Suprapubic skin (tissue), 4 donors: Measurements from ENCODE around the gene TBC1D8. TPM values are rescaled to one million over a fixed set of nuclear protein-coding genes. Genes with fewer than 3 reads are reported as not detected.

Source experiments
- DNase-seq, 2 donors: peaks; one replicate each; pipeline ENCODE4 v3.0.0-alpha.2; 2019; ENCODE audit warnings: low spot score in 2 of 2
- H3K27ac ChIP-seq: fragments of 200-600 bp; sonication (generic); one replicate; pipeline ENCODE4 v1.5.1; 2019
- H3K27me3 ChIP-seq: fragments of 200-600 bp; sonication (generic); one replicate; pipeline ENCODE4 v1.5.1; 2019
- H3K36me3 ChIP-seq: fragments of 200-600 bp; sonication (generic); one replicate; pipeline ENCODE4 v1.5.1; 2019
- H3K4me1 ChIP-seq: fragments of 200-600 bp; sonication (generic); one replicate; pipeline ENCODE4 v1.5.1; 2019
- H3K4me3 ChIP-seq: fragments of 200-600 bp; sonication (generic); one replicate; pipeline ENCODE4 v1.5.1; 2019; ENCODE audit warnings: mild to moderate bottlenecking
- H3K9me3 ChIP-seq: fragments of 200-600 bp; sonication (generic); one replicate; pipeline ENCODE4 v1.5.1; 2019
- CTCF ChIP-seq, 2 donors: fragments of 200-600 bp in 1 of 2; fragments of 450-650 bp in 1 of 2; sonication (generic) in 1 of 2; IDR thresholded peaks; one replicate each; pipeline ENCODE4 v1.5.1; 2016 to 2019; ENCODE audit warnings: antibody characterized with exemption in 2 of 2, mild to moderate bottlenecking in 1 of 2, moderate library complexity in 1 of 2
- EP300 ChIP-seq: sonication (generic); formaldehyde crosslinking; IDR thresholded peaks from one replicate; pipeline ENCODE4 v1.6.1; 2017; ENCODE audit warnings: antibody characterized with exemption
- POLR2A ChIP-seq, 2 donors: fragments of 450-650 bp; IDR thresholded peaks; one replicate each; pipeline ENCODE4 v1.6.1; 2017; ENCODE audit warnings: antibody characterized with exemption in 2 of 2, mild to moderate bottlenecking in 2 of 2, moderate library complexity in 2 of 2
- POLR2AphosphoS5 ChIP-seq, 3 donors: sonication (generic); formaldehyde crosslinking; IDR thresholded peaks; one replicate each; pipeline ENCODE4 v1.6.1; 2017; ENCODE audit warnings: antibody characterized with exemption in 3 of 3
- WGBS: methylation state at CpG from one replicate; pipeline ENCODE4 v1.1.5; 2018; 5-methylcytosine and 5-hydroxymethylcytosine counted together
- total RNA-seq, 4 donors: library from RNA; depleted of rRNA; stranded (reverse); fragments of >200 nt; gene quantifications; one replicate each; pipeline ENCODE4 v1.1.0, GENCODE V29; 2016

The TBC1D8 gene
- total RNA-seq, 4 donors from 2014 or later, result 38.8 to 309 (median 68.3) TPM

GRCh38 chr2:101139495-101139894 lies 11.7 kb downstream of the TBC1D8 start:
- H3K9me3 ChIP-seq, result no peaks in the 10 kb centered on the region
- peaks cover 4% of the 10 kb centered on the region for H3K4me1 ChIP-seq
- H3K27ac ChIP-seq, result no peak overlapping the region
- H3K4me3 ChIP-seq, result no peak overlapping the region
- no peaks in the 10 kb centered on the region for H3K36me3 ChIP-seq
- DNase-seq, result no peak
- 89% methylated on average over 4 of the region's 4 CpGs for WGBS
- no peaks in the 10 kb centered on the region for H3K27me3 ChIP-seq
- TF ChIP-seq EP300, result no peak
- TF ChIP-seq POLR2A (IDR thresholded peaks at IDR 0.05), result no peak
- no peak for TF ChIP-seq POLR2AphosphoS5 (IDR thresholded peaks at IDR 0.05)
- TF ChIP-seq CTCF (IDR thresholded peaks at IDR 0.05), result no peak

DNA sequence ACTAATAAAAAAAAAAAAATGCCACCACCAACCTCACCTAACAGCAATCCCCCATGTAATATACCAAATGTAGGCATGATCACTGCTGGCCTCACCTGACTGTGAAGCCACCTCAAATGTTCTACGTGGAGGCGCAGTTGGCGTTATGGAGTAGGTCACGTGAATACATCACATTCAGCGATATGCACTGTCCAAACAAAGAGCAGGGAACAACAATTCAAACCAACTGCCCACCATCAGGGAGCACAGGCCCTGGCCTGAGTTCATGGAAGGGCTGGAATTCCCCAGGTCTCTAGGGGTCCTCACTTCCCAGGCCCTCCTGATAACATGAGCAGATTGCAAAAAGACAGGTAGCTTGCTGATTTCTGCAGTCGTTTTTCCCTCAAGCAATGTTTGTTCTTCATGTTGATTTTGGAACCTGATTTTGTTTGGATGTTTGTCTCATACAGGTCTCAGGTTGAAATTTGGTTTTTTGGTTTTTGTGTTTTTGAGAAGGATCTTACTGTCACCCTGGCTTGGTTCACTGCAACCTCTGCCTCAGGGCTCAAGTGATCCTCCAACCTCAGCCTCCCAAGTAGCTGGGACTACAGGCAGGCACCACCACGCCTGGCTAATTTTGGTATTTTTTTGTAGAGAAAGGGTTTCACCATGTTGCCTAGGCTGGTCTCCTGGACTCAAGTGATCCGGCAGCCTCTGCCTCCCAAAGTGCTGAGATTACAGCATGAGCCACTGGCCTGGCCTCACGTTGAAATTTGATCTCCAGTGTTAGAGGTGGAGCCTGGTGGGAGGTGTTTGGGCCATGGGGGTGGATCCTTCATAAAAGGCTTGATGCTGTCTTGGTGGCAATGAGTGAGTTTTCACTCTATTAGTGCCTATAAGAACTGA lies 15.5 kb downstream of the TBC1D8 start:
- WGBS, result 76% methylated on average over 9 of the region's 9 CpGs
- Histone ChIP-seq H3K27ac (no peak overlapping the region), H3K4me1 (peaks cover 4% of the 10 kb centered on the region), H3K9me3 (no peaks in the 10 kb centered on the region), H3K36me3 (no peaks in the 10 kb centered on the region), H3K4me3 (no peak overlapping the region), H3K27me3 (no peaks in the 10 kb centered on the region)
- no peak for DNase-seq
- TF ChIP-seq CTCF (IDR thresholded peaks at IDR 0.05) (no peak), EP300 (no peak), POLR2A (IDR thresholded peaks at IDR 0.05) (no peak)

GRCh38 chr2:101133492-101134100 lies 17.6 kb downstream of the TBC1D8 start:
- Histone ChIP-seq H3K27me3 (no peaks in the 10 kb centered on the region), H3K9me3 (no peaks in the 10 kb centered on the region), H3K27ac (no peak overlapping the region), H3K4me1 (peaks cover 4% of the 10 kb centered on the region), H3K36me3 (no peaks in the 10 kb centered on the region), H3K4me3 (no peak overlapping the region)
- DNase-seq, result no peak
- WGBS, result 81% methylated on average over 2 of the region's 2 CpGs
- TF ChIP-seq POLR2AphosphoS5 (IDR thresholded peaks at IDR 0.05), result no peak
- no peak for TF ChIP-seq EP300
- TF ChIP-seq CTCF (IDR thresholded peaks at IDR 0.05), result no peak
- TF ChIP-seq POLR2A (IDR thresholded peaks at IDR 0.05), result no peak

GRCh38 chr2:101132202-101132601 lies 19.0 kb downstream of the TBC1D8 start:
- Histone ChIP-seq H3K4me3 (no peak overlapping the region), H3K9me3 (no peaks in the 10 kb centered on the region), H3K36me3 (no peaks in the 10 kb centered on the region), H3K4me1 (peaks cover 7% of the 10 kb centered on the region), H3K27ac (no peak overlapping the region), H3K27me3 (no peaks in the 10 kb centered on the region)
- WGBS, result 83% methylated on average over 2 of the region's 2 CpGs
- DNase-seq, result no peak
- no peak for TF ChIP-seq POLR2AphosphoS5 (IDR thresholded peaks at IDR 0.05)
- no peak for TF ChIP-seq CTCF (IDR thresholded peaks at IDR 0.05)
- TF ChIP-seq EP300, result no peak
- TF ChIP-seq POLR2A (IDR thresholded peaks at IDR 0.05), result no peak

DNA sequence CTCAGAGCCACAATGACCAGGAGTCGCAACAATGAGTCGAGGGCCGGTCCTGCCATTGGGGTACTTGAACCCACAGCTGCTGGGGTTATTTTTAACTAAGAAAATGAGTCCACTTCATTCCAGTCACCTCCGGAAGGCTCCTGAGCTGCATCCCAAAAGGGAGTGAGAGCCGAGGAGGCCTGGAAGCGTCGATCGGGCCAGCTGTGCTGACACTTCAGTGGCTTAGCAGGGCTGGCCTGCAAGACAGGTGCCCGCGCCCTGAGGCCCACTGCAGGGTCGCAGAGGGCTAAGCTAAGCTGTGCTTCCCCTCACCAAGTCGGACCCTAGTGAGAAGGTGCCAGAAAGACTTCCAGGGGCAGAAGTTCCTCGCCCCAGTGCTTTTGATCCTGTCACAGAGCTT lies 21.1 kb downstream of the TBC1D8 start:
- DNase-seq, result no peak
- Histone ChIP-seq H3K4me3 (no peak overlapping the region), H3K27ac (no peak overlapping the region), H3K4me1 (peaks cover 15% of the 10 kb centered on the region), H3K27me3 (no peaks in the 10 kb centered on the region), H3K36me3 (no peaks in the 10 kb centered on the region), H3K9me3 (no peaks in the 10 kb centered on the region)
- no peak for TF ChIP-seq POLR2A (IDR thresholded peaks at IDR 0.05)
- no peak for TF ChIP-seq POLR2AphosphoS5 (IDR thresholded peaks at IDR 0.05)
- TF ChIP-seq EP300, result no peak
- no peak for TF ChIP-seq CTCF (IDR thresholded peaks at IDR 0.05)
- 95% methylated on average over 9 of the region's 13 CpGs for WGBS
